ENCODE data around the gene DEXI.

- no peak for TF ChIP-seq RBAK (tag by site-specific recombination; IDR thresholded peaks at IDR 0.05)
- no peak for TF ChIP-seq CTCF (tag by site-specific recombination; IDR thresholded peaks at IDR 0.05)
- TF ChIP-seq EGR2 (tag by site-specific recombination; IDR thresholded peaks at IDR 0.05; ENCODE audit: low read depth), result no peak
Observed at GRCh38 chr16:10990378-10990777, 48.1 kb upstream of the DEXI start.

Measured in HEK293 (cell line).